Adrenal gland (tissue), 12 donors: Measurements from ENCODE around the gene TMPRSS3. TPM values are rescaled to one million over a fixed set of nuclear protein-coding genes. Genes with fewer than 3 reads are reported as not detected.

Experiments
- DNase-seq, 7 donors: peaks; one replicate each; pipeline ENCODE4 v3.0.0-alpha.2; 2019 to 2020
- H3K27ac ChIP-seq, 5 donors: fragments of 200-600 bp; sonication (generic) in 4 of 5; 1 replicate in 3 of 5; 2 replicates in 2 of 5; pipeline versions ENCODE4 v1.5.1 to v1.8.0; 2016 to 2020; ENCODE audit warnings: mild to moderate bottlenecking in 1 of 5
- H3K27me3 ChIP-seq: fragments of 200-600 bp; 2 replicates; pipeline ENCODE4 v1.8.0; 2021
- H3K36me3 ChIP-seq, 2 donors: fragments of 200-600 bp; replicated peaks in 1 of 2; 1 replicate in 1 of 2; 2 replicates in 1 of 2; pipeline versions ENCODE4 v1.5.1 to v1.8.0; 2018 to 2022
- H3K4me1 ChIP-seq, 2 donors: fragments of 200-600 bp; replicated peaks in 1 of 2; 1 replicate in 1 of 2; 2 replicates in 1 of 2; pipeline versions ENCODE4 v1.5.1 to v1.8.0; 2018 to 2021
- H3K4me3 ChIP-seq, 4 donors: fragments of 200-600 bp; sonication (generic) in 3 of 4; one replicate each; pipeline ENCODE4 v1.5.1; 2016 to 2018
- H3K9me3 ChIP-seq, 3 donors: fragments of 200-600 bp; sonication (generic) in 1 of 3; replicated peaks in 1 of 3; 1 replicate in 2 of 3; 2 replicates in 1 of 3; pipeline versions ENCODE4 v1.5.1 to v1.8.0; 2016 to 2021
- CTCF ChIP-seq, 6 experiments: fragments of 450-650 bp in 4 of 6; fragments of 200-600 bp in 2 of 6; sonication (generic) in 1 of 6; IDR thresholded peaks; 1 replicate in 5 of 6; 2 replicates in 1 of 6; pipeline versions ENCODE4 v1.5.1 to v1.8.0; 2016 to 2021; ENCODE audit warnings: antibody characterized with exemption in 6 of 6, mild to moderate bottlenecking in 2 of 6, moderate library complexity in 1 of 6
- POLR2A ChIP-seq, 2 donors: fragments of 450-650 bp; IDR thresholded peaks; one replicate each; pipeline ENCODE4 v1.6.1; 2017; ENCODE audit warnings: antibody characterized with exemption in 2 of 2, mild to moderate bottlenecking in 2 of 2, moderate library complexity in 1 of 2
- whole genome bisulfite sequencing, 4 donors: extraction: QIAGEN DNeasy Blood & Tissue Kit in 2 of 4; methylation state at CpG; one replicate each; pipeline versions ENCODE4 v1.1.5 to v1.1.7; 2013 to 2017; 5-methylcytosine and 5-hydroxymethylcytosine counted together
- intact Hi-C, 2 donors: fragments of 100-400 bp; cut with DNase I; formaldehyde crosslinking; loops; one replicate each; pipeline versions ENCODE4 v1.14.1 to v1.15.0; 2022 to 2023
- polyA plus RNA-seq, 3 donors: library from polyadenylated mRNA; stranded (reverse); fragments of 200-250 nt in 2 of 3; fragments of 350-450 nt in 1 of 3; fragmentation: Illumina TruSeq in 1 of 3; extraction: RNeasy Lipid Tissue Mini Kit (QIAGEN cat#74804) in 1 of 3; gene quantifications; one replicate each; pipeline ENCODE4 v1.2.3, GENCODE V29; 2013 to 2014
- total RNA-seq, 9 donors: library from RNA; depleted of rRNA in 4 of 9; stranded (reverse); fragments of >200 nt in 4 of 9; fragments of 120-200 nt in 1 of 9; fragmentation: NEBNext Ultra II Directional in 1 of 9; extraction: Animal tissue kit (Norgen Biotek cat#: 25700) in 1 of 9; gene quantifications; one replicate each; pipeline versions ENCODE4 v1.1.0 to v1.2.4, GENCODE V29; 2013 to 2023
- donor health status: healthy with polysubstance abuse.
- donor health status: Bipolar disorder and iron deficiency.
- donor health status: DM: yes; HTN: yes; CAD: no.
- donor health status: DM: no; HTN: no; CAD: no.
- donor health status: DM: no; HTN: no; CAD: no.
- donor health status: DM: yes; HTN: yes; CAD: no.

Gene TMPRSS3
- total and polyA plus RNA-seq, 12 donors = 0.14 to 2.9 (median 0.38) TPM; not detected in 3

GRCh38 chr21:42369821-42370220 lies 26.0 kb downstream of the TMPRSS3 start:
- intact Hi-C loops = no loop called here
- Histone ChIP-seq H3K9me3 (no peaks in the 10 kb centered on the region), H3K27ac (no peak overlapping the region), H3K27me3 (no peaks in the 10 kb centered on the region), H3K36me3 (no peaks in the 10 kb centered on the region), H3K4me3 (no peak overlapping the region), H3K4me1 (no peaks in the 10 kb centered on the region)
- 79 to 92% (median 84%) methylated on average over 11 to 16 of the region's 16 CpGs for WGBS, 4 donors
- TF ChIP-seq POLR2A (IDR thresholded peaks at IDR 0.05) (no peak), CTCF (IDR thresholded peaks at IDR 0.05) (no peak)
- no peak for DNase-seq

DNA sequence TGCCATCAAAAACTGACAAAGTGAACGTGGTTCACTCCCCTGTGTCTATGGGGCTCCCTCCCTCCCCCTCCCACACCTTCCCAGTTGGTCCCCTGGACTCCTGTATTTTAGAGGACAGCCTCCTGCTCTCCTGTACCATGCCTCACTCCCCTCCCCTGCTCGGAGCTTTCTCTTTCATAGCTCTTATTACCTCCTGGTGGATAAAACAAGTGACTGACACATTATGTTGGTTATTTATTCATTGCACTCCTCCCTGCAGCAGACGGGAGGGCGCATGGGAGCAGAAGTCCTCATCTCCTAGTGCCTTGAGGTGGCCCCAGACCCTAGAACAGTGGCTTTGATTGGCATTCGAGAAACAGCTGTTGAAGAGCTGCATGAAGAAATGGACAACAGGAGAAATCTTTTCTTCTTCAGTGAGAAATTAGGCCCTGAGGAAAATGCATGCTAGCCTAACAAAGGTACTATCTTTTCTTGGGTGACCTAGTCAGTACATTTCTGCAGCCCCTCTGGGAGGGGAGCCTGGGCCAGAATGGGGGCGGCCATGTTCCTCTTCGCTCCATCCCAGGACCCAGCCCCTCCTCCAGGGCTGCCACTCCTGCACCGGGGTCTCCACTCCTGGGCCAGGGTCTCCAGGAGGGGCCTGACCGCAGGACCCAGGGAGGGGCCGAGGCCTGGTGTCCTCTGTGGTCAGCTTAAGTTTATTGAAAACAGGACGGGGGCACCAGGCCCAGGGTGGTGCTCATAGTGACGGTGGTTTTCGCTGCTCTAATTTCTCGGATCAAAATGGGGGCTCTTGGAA lies 28.3 kb downstream of the TMPRSS3 start:
- DNase-seq = no peak
- Histone ChIP-seq H3K4me3 (no peak overlapping the region), H3K4me1 (no peaks in the 10 kb centered on the region), H3K9me3 (no peaks in the 10 kb centered on the region), H3K27me3 (peaks cover 6% of the 10 kb centered on the region), H3K36me3 (no peaks in the 10 kb centered on the region), H3K27ac (no peak overlapping the region)
- intact Hi-C loops = no loop called here
- 87 to 93% (median 90%) methylated on average over 9 to 14 of the region's 14 CpGs for WGBS, 4 donors
- TF ChIP-seq POLR2A (IDR thresholded peaks at IDR 0.05) (no peak), CTCF (IDR thresholded peaks at IDR 0.05) (no peak)

- Histone ChIP-seq H3K27me3 (peaks cover 6% of the 10 kb centered on the region), H3K36me3 (no peaks in the 10 kb centered on the region), H3K4me3 (no peak within 1 kb of the TSS), H3K4me1 (no peaks in the 10 kb centered on the region), H3K9me3 (no peaks in the 10 kb centered on the region), H3K27ac (peak within 1 kb of the TSS in 2 of 5 donors; percentile 34 to 35)
- intact Hi-C loops = no loop called here
- WGBS, 4 donors = 44 to 68% (median 57%) methylated on average over 9 to 19 of the region's 19 CpGs
- peak; percentile 59 to 83 (median 79) for DNase-seq
- TF ChIP-seq CTCF (IDR thresholded peaks at IDR 0.05) (no peak), POLR2A (IDR thresholded peaks at IDR 0.05) (no peak)
These were observed 29.4 kb downstream of the TMPRSS3 start, which contains the start of gene TFF1 for GRCh38 chr21:42366292-42367010. Gene TFF1, minus strand, starts transcription at chr21:42366535. Its CDS starts 40 bp downstream, at chr21:42366495.

- WGBS, 4 donors = 84 to 91% (median 87%) methylated on average over 4 to 6 of the region's 6 CpGs
- TF ChIP-seq CTCF (IDR thresholded peaks at IDR 0.05) (no peak), POLR2A (IDR thresholded peaks at IDR 0.05) (no peak)
These were observed 30.1 kb downstream of the TMPRSS3 start for GRCh38 chr21:42365770-42366169.

More at GRCh38 chr21:42365770-42366169, 30.1 kb downstream of the TMPRSS3 start:
- Histone ChIP-seq H3K4me3 (no peak overlapping the region), H3K4me1 (no peaks in the 10 kb centered on the region), H3K27me3 (peaks cover 6% of the 10 kb centered on the region), H3K36me3 (no peaks in the 10 kb centered on the region), H3K9me3 (no peaks in the 10 kb centered on the region), H3K27ac (no peak overlapping the region)
- intact Hi-C loops = no loop called here
- no peak for DNase-seq
